NCI-H146 (cell line): ENCODE measurements around the gene LHFPL2.

ENCODE experiments used
- DNase-seq: peaks from one replicate; lab custom pipeline; 2025; lab: John Stamatoyannopoulos, UW

Gene LHFPL2

GRCh38 chr5:78569441-78569840, 79.1 kb downstream of the LHFPL2 start:
- DNase-seq = no peak

GRCh38 chr5:78568676-78569075, 79.9 kb downstream of the LHFPL2 start:
- DNase-seq = no peak

- DNase-seq = no peak
Measured at GRCh38 chr5:78568212-78568611, 80.4 kb downstream of the LHFPL2 start.

GRCh38 chr5:78567617-78568016, 81.0 kb downstream of the LHFPL2 start:
- no peak for DNase-seq

GRCh38 chr5:78566747-78567425, 81.7 kb downstream of the LHFPL2 start:
- no peak for DNase-seq

- no peak for DNase-seq
Measured at GRCh38 chr5:78565395-78565794, 83.2 kb downstream of the LHFPL2 start.

GRCh38 chr5:78563621-78564020, 85.0 kb downstream of the LHFPL2 start:
- no peak for DNase-seq

GRCh38 chr5:78562714-78563330, 85.8 kb downstream of the LHFPL2 start:
- no peak for DNase-seq

GRCh38 chr5:78562001-78562400, 86.6 kb downstream of the LHFPL2 start:
- DNase-seq = no peak

- no peak for DNase-seq
Measured at GRCh38 chr5:78561261-78561660, 87.3 kb downstream of the LHFPL2 start.

- DNase-seq = peak; percentile 7
Measured at GRCh38 chr5:78560000-78560855, 88.3 kb downstream of the LHFPL2 start.

- DNase-seq = no peak
Measured at GRCh38 chr5:78557601-78558000, 91.0 kb downstream of the LHFPL2 start.

GRCh38 chr5:78555870-78556269, 92.7 kb downstream of the LHFPL2 start:
- no peak for DNase-seq

GRCh38 chr5:78554670-78555069, 93.9 kb downstream of the LHFPL2 start:
- no peak for DNase-seq

GRCh38 chr5:78553580-78554353, 94.8 kb downstream of the LHFPL2 start:
- no peak for DNase-seq

GRCh38 chr5:78552729-78553342, 95.7 kb downstream of the LHFPL2 start:
- DNase-seq = no peak

- DNase-seq = no peak
Measured at GRCh38 chr5:78550891-78551290, 97.7 kb downstream of the LHFPL2 start.

- DNase-seq = no peak
Measured at GRCh38 chr5:78549043-78549442, 99.5 kb downstream of the LHFPL2 start.

GRCh38 chr5:78547731-78548615, 100.6 kb downstream of the LHFPL2 start:
- no peak for DNase-seq

- DNase-seq = no peak
Measured at GRCh38 chr5:78547183-78547582, 101.4 kb downstream of the LHFPL2 start.
